HG03558 (cell line): ENCODE data around the gene AMZ1.

Experiments used
- ATAC-seq: cut with Tn5 transposase; IDR thresholded peaks from one replicate; pipeline ENCODE4 v1.9.1; 2021; ENCODE audit warnings: moderate number of reproducible peaks; ENCODE audit not compliant: unreplicated experiment; ENCODE audit errors: extremely low read depth

AMZ1 gene, protein sequence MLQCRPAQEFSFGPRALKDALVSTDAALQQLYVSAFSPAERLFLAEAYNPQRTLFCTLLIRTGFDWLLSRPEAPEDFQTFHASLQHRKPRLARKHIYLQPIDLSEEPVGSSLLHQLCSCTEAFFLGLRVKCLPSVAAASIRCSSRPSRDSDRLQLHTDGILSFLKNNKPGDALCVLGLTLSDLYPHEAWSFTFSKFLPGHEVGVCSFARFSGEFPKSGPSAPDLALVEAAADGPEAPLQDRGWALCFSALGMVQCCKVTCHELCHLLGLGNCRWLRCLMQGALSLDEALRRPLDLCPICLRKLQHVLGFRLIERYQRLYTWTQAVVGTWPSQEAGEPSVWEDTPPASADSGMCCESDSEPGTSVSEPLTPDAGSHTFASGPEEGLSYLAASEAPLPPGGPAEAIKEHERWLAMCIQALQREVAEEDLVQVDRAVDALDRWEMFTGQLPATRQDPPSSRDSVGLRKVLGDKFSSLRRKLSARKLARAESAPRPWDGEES

DNA sequence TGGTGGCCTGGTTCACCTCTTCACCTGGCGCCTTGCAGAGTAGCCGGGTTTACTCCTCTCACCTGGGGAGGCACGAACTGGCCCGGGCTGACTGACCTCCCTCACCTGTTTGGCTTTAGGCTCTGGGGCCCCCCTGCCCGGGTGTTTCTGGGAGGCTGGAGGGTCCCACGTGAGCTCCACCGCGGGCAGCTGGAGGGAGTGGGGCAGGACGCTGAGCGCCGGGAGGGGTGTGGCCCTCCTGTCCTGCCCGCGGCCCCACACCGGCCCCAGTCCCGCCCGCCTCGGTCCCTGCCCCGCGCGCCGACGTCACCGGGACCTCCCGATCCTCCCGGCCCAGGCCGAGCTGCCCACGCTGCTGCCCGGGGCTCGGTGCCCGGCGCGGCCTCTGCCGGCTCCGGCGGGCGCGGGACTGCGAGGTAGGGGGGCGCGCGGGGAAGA, at the start of gene AMZ1:
AMZ1 (plus strand) TSS at position 322 of the 438 bp plus-strand sequence. CDS start 12,250 bp downstream, outside the sequence.
- no peak for ATAC-seq

DNA sequence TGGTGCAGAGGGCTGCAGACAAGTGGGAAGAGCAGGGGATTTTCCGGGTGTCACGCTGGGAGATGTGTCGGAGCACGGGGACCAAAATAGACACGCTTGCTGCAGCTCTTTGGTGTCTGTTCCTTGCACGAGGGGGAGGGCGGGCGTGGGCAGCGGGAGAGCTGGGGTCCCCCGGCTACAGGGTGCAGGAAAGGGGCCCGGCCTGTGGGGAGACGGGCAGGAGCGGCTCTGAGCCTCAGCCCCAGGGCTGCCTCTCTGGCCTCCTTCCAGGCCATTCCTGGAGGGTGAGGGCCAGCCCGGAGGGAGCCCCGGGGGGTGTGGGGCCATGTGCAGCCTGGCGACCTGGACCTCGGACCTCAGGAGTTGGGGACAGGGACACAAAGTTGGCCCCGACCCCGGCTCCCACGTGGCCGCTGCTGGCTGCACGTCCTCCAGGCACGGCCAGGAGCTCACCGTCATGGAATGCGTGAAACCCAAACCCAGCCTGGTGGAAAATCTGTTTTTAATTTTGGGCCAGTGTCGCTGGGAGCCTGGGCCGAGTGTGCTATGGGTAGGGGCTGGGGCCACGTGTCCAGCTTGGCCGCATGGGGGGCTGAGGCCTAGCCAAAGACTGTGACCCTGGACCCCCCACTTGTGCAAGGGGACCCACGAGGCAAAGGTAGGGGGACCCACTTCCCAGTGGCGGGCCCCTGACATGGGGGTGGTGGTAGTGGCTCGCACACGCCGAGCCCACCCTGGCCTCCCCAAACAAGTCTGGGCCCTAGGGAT, 49.6 kb upstream of the AMZ1 start:
- no peak for ATAC-seq

DNA sequence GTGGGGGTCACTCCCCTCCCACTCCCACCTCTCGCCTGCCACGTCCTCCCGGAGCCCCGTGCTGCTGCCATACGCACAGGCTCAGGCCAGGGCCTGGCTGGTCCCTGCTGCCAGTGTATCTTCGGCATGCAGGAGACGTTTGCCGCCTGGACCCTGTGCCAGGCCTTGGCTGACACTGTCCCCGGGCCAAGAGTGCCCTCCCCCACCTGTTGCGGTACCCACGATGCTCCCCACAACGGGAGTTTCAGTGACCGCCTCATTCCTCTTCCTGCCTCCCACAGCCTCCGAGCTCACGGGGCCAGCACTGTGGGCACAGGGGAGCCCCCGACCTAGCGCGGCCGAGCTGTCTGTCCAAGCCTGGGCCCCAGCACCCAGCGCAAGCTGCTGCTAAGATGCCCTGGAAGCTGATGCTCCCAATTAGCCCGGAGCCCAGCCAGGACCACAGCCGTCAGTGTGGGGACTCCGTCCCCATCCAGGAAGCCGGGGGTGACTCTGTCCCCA, 48.8 kb upstream of the AMZ1 start:
- ATAC-seq: no peak

DNA sequence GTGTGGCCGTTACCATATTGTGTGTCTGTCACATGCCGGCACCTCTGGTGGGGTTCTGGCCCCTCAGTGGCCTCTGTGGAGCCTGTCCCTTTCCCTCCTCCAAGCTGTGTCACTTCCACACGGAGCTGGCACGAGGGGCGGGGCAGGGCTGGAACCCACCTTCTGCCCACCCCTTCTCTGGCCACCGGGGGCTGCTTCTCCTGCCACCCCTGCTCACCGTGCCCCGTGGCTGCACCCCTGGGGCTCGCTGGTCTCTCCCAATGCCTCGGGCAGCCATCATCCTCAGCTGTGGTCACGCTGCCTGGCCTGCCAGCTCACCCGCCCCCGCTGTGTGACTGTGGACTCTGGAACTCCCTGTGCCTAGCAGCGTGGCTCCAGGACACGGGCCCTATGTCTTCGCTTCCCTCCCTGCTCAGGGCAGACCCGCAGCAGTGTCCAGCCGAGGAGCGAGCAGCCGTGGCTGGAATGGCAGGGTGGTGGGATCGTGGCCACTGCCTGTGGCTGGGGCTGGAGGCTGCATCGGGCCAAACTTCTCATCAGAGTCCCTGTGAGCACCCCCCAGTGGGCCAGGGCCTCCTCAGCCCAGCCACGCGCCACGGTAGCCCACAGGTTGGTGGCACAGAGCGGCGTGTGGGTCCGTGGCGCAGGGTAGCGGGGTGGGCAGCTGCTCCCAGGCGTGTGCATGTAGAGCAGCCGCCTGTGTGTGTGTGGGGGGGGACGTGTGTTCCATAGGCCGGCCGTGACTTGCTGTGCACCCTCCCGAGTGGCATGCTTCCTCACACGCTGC, 48.1 kb upstream of the AMZ1 start:
- no peak for ATAC-seq

DNA sequence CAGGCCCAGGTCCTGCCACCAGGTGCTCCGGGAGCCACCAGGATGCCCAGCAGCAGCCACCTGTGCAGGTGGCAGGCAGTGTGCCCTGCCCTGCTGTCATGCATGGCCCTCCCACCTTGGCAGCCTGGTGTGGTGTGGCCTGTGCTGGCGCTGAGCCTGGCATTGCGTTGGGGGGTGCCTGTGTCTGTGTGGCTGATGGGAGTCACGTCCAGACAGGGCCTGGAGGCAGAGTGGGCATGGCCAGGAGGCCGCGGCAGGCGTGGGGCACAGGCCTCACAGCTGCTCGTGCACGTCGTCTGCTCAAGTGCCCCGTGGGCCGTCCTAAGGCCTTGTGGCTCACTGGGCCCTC, 47.5 kb upstream of the AMZ1 start:
- no peak for ATAC-seq

DNA sequence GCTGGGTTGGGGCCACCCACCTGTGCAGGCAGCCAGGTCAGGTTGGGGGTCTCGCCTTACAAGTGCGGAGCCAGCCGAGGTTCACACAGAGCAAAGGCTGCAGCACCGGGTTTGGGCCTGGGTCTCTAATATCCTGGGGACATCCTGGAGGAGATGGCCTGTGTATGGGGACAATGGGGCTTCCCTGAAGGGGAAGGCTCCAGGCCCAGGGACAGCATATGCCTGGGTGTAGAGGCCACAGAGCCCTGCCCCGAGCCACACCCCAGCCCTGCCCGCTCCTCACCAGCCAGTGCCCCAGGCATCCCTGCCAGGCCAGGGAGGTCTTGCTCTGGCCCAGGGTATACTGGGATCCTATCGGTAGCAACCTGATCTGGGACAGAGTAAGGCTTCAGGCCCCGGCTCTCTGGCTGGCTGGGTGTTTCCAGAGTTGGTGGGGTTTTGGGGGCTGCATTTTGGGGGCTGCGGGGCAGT, 47.1 kb upstream of the AMZ1 start:
- ATAC-seq: no peak

DNA sequence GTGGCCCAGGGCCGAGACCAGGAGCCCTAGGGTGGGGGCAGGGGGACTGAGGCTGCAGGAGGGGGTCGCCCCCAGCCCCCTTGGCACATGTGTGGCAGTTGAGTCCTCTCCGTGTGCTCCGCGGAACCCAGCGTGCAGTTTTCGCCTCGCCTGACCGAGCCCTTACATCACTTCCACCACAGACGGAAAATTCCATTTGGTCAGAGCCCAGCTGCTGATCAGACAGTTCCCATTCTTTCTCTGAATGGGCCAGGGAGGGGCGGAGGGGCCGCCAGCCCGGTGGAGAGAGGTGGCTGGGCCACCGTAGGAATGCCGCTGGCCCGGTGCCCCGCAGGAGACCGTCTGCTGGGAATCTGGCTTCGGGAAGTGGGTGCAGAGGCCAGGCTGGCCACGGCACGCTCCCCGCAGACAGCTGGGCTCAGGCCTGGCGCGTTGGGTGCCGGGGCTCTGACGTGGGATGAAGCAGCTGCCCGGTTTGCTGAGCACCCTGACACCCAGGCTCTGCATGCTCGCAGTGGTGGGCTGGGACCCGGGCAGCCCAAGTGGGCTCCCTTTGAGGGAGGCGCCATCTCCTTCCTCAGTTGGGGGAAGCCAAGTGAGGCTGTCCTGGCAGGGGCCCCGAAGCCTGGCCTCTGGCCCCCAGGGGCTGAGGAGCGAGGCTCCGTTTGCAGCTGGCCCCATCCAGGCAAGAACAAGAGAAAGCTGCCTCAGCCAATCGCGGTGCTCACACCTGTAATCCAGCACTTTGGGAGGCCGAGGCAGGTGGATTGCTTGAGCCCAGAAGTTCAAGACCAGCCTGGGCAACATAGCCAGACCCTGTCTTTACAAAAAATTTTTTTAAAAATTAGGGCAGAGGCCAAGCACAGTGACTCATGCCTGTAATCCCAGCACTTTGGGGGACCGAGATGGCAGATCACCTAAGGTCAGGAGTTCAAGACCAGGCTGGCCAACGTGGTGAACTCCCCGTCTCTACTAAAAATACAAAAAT, 46.3 kb upstream of the AMZ1 start:
- no peak for ATAC-seq

DNA sequence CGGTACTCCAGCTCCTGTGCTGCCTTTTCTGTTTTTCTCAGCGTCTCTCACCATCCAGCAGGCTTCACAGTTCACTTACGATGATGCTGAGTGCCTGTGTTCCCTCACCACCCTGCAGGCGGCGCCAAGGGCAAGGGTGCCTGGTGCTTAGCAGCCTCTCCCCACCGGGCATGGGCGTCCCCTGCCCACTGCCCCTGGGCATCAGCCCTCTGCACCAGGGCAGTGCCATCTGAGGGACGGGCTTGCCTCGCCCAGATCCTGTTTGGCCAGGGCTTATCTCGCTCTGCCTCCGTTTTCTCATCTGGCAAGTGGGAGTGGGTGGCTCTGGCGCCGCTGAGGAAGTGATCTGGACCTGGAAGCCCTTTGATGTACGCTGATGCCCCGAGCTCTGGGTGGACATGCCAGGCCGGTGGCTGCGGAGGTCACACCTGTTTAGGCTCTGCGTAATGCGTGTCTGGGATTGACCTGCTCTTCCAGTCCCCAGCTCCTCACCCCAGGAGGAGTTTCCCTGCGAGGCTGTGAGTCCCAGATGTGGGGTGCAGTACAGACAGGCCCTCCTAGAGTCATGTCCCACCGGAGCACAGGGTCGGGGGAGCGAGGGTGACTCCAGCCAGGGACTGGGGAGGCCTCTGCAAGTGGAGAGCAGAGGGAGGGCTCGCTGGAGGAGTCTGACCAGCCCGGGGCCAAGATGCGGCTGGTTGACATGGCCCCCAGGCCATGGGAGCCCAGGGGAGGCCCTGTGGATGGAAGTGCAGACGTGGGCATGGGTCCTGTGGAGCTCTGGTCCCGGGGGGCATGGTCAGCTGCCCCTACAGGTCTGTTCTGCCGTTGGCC, 44.4 kb upstream of the AMZ1 start:
- no peak for ATAC-seq

DNA sequence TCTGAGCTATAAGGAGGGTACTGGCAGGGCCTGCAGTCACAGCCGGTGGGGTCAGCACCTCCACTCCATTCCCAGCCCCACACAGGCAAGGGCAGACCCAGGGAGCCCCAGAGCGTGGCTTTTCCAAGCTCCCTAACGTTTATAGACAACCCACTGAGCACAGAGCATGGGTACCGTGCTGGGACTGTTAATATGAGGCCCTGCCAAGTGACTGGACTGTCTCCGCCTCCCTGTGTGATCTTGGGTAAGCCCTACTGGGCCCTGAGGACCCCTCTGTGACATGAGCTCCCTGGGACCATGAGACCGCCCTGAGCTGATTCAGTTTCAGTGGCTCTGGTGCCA, 43.8 kb upstream of the AMZ1 start:
- no peak for ATAC-seq

DNA sequence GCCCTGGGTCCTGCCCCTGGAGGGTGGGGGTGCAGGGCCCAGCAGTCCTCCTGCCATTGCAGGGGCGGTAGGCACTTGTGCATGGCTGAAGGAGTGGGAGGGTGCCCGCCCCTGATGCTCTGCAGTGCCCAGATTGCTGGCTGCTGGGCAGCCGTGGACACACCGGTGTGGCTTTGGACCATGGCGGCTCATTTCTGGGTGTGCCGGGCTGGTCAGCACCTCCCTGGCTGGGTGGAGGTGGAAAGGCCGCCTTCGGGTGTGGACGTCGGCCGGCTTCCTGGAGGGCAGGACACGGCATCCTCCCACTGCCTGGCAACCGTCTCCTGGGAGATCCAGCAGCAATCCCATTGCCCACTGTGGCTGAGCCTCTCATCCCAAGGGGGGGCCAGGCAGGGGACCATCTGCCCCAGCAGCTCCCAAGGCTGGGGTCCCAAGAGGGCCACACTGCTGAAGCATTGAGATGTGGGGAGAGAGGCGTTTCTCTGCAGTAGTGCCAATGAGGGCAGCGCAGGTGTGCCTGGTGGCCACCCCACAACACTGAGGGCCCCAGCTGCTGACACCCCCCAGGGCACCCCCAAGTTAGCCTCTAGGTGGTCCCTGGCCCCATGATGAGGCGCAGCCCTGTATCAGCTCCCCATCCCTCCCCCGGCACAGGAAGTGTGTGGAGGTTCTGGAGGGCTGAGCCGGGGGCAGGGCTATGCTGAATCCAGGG, 43.3 kb upstream of the AMZ1 start:
- no peak for ATAC-seq

DNA sequence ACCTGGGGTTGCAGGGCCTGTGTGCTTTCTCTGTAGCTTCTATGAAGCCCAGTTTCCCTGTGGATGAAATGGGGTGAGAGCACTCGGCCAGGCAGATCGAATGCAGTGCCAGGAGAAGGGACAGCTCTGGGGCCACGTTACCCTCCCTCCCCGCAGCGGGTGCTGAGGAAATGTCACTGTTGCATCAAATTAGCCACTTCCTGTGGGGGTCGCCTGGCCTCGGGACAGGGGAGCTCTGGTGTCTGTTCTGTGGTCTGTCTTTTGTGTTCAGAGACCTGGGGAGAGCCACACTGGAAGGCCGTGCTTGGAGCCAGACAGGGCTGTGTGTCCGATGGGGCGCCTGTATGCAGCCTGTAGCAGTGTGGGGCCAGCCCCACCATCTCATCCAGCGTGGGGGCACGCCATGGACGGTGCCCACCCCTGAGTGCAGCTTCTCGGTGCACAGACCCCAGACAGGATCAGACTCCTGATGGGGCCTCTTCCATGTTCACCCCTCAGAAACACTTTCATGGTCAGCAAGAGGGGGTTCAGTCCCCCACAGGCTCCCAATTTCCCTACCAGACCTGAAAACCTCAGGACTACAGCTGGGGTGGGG, 42.6 kb upstream of the AMZ1 start:
- ATAC-seq: no peak

DNA sequence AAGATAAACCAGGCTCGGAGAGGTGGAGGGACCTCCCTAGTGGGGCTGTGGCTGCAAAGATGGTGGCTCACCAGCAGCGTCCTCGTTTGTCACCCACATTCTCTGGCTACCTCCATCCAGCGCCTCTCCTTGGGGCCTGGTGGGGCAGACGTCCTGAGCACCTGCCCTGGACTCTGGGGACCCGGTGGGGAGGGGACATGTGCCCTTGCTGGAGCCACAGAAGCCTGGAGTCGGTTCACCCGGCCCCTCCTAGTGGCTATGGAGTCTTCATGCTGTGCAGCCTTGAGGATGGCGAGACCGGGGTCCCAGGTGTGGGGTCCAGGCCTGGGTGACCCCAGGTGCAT, 41.7 kb upstream of the AMZ1 start:
- ATAC-seq: no peak

DNA sequence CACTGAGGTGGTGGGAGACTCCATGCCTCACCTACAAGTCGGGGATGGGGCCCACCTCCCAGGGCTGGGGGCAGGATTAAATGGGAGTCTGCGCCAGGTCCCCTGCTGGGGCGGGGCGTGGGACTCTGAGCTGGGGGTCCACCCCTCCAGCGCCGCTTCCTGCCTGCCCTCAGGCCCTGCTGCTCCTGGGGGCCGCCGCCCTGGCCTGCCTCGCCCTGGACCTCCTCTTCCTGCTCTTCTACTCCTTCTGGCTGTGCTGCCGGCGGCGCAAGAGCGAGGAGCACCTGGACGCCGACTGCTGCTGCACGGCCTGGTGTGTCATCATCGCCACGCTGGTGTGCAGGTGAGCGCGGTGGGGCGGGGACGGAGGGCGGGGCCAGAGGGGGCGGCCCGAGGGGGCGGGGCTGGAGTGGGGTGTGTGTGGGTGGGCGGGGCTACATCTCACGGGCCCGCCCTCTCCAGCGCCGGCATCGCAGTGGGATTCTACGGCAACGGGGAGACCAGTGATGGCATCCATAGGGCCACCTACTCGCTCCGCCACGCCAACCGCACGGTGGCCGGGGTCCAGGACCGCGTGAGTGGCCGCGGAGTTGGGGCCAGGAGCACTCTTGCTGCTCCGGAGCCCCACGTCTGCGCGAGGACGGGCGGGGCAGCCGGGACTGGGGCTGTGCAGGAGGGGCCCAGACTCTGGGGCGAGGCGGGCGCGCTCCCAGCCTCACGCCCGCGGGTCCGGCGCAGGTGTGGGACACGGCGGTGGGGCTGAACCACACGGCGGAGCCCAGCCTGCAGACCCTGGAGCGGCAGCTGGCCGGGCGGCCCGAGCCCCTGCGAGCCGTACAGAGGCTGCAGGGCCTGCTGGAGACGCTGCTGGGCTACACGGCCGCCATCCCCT, 41.1 kb upstream of the AMZ1 start:
- ATAC-seq: no peak

DNA sequence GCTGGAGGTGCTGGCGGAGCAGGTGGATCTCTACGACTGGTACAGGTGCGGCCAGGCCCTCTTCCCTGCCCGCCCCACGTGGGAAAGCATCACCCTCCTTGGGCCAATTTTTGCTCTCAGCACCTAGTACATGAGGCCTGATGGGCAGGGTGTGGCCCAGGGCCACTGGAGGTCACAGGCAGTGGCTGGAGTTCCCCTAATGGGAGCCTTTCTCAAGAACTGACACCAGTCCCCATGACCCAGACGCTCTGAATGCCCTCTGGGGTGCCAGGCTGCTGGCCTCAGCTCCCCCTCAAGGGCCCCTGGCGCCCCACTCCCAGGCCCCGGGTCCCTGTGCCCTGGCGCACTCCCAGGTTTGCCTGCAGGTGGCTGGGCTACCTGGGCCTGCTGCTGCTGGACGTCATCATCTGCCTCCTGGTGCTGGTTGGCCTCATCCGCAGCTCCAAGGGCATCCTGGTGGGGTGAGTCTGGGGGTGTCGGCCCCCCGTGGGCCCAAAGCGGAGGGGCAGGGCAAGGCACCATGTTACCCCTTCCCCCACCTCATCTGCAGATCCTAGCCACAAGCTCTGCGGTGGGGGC, 40.3 kb upstream of the AMZ1 start:
- no peak for ATAC-seq

DNA sequence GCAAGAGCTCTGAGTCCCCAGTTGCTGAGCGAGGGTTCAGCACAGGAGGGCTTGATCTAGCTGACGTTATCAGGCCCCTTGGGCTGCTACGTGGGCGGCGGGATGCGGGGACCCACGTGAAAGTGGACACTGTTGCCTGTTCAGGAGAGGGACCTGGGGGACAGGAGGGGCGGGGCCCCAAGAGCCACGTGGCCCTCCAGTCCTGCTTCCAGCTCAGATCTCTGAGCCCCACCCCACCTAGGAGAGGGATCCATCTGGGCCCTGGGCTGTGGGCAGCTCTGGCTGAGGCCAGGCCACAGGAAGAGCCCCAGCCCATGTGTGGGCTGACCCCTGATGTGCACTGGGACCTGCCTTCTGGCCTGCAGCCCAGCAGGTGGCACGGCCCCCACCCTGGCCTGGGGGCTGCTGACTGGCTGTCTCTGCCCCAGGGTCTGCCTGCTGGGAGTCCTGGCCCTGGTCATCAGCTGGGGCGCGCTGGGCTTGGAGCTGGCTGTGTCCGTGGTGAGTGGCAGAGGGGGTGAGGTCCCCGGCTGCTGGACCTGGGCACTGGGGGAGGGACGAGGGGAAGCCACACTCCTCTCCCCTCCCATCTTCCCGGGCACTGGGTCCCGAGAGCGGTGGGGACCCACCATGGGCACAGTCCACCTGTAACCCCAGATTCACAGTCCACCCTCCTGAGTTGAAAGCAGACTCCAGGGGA, 38.7 kb upstream of the AMZ1 start:
- no peak for ATAC-seq

DNA sequence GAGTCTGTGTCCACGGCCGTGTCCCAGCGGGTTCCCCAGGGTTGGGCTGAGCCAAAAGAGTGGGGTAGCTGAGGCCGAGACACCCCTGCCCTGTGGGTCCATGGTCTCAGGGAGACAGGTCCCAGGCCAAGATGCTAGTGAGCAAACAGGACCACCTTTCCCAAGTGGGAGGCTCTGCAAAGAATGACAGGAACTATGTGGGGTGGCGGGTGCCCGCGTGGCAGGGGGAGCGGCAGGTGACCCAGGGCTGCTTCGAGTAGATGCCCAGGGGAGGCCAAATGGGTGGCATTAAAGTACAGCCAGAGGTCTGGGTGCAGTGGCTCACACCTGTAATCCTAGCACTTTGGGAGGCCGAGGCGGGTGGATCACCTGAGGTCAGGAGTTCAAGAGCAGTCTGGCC, 38.0 kb upstream of the AMZ1 start:
- ATAC-seq: no peak
